ENCODE data around the gene RAB5B.
A peak's percentile ranks its signal among the peaks of the same experiment; 100 is the strongest.
"Not testable (repeated sequence)": the region's sequence is repeated elsewhere in the genome, so short reads cannot be mapped to it uniquely, and the experiment has no call there.

Gene RAB5B

DNA sequence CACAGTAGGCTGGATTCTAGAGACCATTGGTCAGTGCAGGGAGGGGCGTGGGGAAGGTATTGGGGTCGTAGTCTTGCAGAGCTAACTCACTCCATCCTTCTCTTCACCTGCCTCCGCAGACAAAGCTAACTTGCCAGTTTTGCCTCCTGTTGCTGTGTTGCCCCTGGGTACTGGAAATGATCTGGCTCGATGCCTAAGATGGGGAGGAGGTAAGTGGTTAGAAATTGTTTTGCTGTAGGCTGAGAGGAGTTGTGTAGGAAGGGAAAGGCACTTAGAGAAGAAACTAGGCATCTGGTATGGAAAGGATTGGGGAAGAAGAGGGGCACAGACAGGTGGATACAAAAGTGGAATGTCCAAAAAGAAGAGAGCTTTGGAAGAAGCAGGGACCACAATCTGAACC, 31.8 kb upstream of the RAB5B start:
- no peak for DNase-seq

DNA sequence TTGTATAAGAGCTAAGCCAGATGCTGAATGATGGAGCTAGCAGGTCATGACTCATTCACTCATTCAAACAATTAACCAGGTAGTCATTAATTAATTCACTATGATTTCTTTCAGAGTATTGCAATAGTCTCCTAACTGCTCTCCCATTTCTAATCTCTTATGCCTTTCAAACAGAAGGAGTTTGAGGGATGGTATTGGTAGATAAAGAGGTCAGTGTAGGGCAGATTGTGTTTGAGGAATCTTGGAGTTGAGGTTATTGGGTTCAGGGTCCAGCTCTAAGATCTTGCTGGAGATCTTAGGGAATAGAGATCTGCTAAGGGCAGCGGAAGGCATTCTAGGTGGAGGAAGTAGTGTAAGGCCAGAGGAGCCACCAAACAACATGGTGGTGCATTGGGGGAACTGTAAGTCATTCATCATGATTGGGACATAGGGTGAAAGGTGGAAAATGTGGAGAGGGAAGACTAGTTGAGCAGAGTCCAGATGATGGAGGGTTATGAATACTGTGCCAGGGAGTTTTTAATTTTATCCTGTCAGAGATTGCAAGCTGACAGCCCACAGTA, 31.2 kb upstream of the RAB5B start:
- DNase-seq = no peak

- DNase-seq = no peak
Measured at GRCh38 chr12:55946553-55946952, 27.3 kb upstream of the RAB5B start.

- DNase-seq = no peak
Measured at GRCh38 chr12:55955344-55955743, 18.5 kb upstream of the RAB5B start.

- DNase-seq = no peak
Measured at GRCh38 chr12:55955800-55956508, 17.9 kb upstream of the RAB5B start.

GRCh38 chr12:55957106-55957859, 16.6 kb upstream of the RAB5B start:
- no peak for DNase-seq

- no peak for DNase-seq
Measured at GRCh38 chr12:55963760-55964159, 10.1 kb upstream of the RAB5B start.

DNA sequence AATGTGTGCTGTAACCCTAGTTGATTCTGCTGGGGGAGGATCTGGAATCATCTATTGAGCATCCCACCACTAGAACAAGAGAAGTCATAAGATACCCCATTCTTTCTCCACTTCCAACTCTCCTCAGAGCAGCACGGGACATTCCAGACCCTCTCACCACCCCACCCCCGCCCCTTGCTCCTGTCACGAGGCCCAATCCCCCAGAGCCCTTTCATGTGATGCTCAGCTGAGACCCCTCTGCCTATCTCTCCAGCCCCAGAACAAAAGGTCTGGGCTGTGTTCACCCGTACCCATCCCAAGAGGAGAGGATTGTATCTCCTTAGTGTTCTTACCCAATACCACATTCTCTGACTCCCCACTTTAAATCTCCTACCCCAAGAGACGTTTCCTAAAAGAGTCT, 8.6 kb upstream of the RAB5B start:
- DNase-seq = no peak

DNA sequence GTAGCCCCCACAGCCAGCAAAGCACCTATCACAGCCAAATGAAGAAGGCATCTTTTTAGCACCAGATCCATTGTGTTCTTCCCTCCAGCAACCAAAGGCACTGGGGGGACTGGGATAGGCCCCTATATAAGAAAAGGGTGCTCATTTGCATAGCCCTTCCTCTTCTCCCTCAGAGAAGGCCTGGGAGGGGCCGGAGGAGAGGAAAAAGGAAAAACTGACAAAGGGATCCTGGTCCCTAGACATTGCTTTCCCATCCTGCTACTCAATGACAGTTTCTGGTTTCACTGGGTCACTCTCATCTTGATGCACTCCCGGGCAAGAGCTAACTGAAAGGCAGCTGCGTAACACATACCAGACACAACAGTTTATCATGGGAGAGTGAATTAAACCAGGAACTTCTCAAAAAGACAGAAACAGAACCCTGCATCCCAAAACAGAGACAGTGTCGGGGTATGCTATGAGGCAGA, 7.9 kb upstream of the RAB5B start, which contains the start of gene PMEL:
Gene PMEL, minus strand, starts transcription at position 102 of the 467 bp plus-strand sequence. Its CDS starts 31 bp downstream, at position 71.
- DNase-seq = no peak

DNA sequence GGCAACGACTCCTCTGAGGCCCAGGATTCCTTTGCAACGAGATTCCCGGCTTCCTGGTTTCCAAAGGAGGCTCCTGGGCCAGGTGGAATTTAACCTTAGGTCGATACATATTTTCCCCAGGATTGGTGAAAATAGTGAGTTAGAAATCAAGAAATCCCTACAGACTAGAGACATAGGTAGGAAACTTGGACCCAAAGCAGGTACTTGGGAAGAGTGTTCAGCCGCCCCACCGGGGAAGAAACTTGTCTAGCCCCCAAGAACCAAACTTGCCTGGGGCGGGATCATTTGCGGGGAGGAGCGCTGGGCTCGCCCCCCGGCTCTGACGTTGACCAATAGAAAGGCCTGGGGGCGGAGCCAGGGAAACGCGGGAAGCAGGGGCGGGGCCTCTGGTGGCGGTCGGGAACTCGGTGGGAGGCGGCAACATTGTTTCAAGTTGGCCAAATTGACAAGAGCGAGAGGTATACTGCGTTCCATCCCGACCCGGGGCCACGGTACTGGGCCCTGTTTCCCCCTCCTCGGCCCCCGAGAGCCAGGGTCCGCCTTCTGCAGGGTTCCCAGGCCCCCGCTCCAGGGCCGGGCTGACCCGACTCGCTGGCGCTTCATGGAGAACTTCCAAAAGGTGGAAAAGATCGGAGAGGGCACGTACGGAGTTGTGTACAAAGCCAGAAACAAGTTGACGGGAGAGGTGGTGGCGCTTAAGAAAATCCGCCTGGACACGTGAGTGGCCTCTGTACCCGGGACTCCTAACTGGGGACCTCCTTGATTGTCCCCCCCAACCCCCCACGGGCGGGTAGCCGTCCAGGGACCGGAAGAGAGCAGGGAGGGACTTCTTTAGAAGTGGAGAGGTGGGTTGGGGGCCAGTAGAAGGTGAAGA, 7.2 kb upstream of the RAB5B start, which contains the start of gene CDK2:
Gene CDK2, plus strand, starts transcription at position 423 of the 874 bp plus-strand sequence. Its CDS starts 179 bp downstream, at position 602.
- DNase-seq = peak; percentile 78

DNA sequence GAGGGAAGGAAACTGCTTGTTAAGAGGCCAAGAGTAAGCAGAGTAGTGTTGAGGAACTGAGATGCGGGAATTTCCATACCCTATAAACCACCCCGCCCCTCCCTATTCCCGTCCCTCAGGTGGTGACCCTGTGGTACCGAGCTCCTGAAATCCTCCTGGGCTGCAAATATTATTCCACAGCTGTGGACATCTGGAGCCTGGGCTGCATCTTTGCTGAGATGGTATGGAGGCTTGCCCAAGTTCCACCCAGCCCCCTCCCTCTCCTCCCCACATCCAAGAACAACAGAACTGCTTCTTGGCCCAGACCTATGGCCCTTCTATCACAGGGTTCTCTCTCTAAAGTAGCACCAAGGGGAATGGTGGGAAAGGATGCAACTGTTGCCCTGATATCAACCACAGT, 4.5 kb upstream of the RAB5B start:
- DNase-seq = no peak

DNA sequence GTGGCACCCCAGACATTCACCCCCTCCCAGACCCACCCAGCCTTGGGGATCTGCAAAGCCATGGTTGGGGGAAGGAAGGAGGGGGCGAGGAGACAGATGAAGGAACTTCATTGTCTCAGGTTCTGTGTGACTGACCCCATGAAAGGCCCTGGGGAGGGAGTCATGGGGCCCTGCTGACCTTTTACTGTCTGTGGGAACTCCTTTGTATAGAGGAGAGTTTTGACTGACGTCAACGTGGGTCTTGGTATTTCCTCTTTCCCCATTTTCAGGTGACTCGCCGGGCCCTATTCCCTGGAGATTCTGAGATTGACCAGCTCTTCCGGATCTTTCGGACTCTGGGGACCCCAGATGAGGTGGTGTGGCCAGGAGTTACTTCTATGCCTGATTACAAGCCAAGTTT, 3.1 kb upstream of the RAB5B start:
- DNase-seq = no peak

DNA sequence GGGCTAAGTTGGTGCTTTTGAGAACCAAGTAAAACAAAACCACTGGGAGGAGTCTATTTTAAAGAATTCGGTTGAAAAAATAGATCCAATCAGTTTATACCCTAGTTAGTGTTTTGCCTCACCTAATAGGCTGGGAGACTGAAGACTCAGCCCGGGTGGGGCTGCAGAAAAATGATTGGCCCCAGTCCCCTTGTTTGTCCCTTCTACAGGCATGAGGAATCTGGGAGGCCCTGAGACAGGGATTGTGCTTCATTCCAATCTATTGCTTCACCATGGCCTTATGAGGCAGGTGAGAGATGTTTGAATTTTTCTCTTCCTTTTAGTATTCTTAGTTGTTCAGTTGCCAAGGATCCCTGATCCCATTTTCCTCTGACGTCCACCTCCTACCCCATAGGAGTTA, 1.8 kb upstream of the RAB5B start:
- DNase-seq = no peak

DNA sequence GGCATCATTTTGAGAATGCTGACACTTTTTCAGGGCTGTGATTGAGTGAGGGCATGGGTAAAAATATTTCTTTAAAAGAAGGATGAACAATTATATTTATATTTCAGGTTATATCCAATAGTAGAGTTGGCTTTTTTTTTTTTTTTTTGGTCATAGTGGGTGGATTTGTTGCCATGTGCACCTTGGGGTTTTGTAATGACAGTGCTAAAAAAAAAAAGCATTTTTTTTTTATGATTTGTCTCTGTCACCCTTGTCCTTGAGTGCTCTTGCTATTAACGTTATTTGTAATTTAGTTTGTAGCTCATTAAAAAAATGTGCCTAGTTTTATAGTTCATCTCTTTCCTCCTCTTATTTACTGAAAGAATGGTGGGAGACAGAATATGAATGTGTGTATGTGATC, 1.4 kb upstream of the RAB5B start:
- no peak for DNase-seq

DNA sequence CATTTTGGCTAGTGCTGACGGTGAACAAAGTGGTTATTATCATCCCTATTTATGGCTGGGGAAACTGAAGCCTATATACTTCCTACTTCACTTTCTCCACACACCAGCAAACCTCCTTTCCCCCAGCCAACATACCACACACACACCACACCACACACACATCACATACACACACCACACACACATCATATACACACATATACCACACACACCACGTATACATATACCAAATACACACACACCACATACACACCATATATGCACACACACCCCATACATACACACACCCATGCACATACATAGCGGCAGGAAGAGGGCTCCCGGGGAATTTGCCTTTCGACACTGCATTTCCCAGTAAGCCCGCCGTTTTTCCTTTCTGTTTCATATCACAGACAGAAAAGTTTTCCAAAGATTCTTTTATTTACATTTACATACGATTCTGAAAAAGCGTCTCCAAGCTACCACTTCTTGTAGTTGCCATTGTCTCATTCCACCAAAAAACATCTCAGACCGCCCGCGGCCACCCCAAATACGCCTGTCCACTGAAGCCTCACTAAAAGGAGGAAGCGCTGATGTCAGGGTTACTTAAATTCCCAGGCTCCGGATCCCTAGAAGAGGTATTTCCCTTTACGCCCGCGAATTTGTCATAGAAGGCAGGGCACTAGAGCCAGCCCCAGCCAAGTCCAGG, 823 bp upstream of the RAB5B start:
- no peak for DNase-seq

GRCh38 chr12:55974308-55974730, 441 bp downstream of the RAB5B start:
- DNase-seq = no peak

- no peak for DNase-seq
Measured at GRCh38 chr12:55978393-55978792, 4.5 kb downstream of the RAB5B start.

DNA sequence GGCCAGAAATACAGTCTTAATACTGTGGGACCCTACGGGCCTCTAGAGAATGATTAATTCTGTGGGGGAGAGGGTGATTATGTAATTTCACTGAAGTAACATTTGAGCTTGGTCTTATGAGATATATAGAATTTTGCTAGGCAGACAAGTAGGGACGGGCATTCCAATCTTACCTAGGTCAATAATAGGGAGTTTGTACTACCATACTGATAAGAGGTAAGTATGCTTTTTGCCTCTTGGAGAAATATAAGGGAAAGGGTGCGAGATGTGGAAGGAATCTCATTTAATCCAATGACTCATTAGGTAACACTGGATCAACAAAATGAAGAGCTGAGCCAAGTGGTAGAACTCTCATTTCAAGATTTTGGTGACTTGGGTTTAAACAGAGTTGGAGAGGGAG, 5.2 kb downstream of the RAB5B start:
- no peak for DNase-seq

DNA sequence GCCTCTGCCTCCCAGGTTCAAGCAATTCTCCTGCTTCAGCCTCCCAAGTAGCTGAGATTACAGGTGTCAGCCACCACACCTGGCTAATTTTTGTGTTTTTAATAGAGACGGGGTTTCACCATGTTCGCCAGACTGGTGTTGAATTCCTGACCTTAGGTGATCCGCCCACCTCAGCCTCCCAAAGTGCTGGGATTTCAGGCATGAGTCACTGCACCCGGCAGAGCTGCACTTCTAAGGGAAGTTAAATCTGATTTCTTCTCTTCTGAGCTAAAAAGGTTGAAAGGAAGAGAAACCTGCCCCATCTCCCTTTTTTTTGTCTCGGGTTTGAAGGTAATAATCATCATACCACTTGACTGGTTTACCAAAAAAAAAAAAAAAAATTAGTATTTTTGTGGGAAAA, 8.0 kb downstream of the RAB5B start:
- not testable (repeated sequence) for DNase-seq

DNA sequence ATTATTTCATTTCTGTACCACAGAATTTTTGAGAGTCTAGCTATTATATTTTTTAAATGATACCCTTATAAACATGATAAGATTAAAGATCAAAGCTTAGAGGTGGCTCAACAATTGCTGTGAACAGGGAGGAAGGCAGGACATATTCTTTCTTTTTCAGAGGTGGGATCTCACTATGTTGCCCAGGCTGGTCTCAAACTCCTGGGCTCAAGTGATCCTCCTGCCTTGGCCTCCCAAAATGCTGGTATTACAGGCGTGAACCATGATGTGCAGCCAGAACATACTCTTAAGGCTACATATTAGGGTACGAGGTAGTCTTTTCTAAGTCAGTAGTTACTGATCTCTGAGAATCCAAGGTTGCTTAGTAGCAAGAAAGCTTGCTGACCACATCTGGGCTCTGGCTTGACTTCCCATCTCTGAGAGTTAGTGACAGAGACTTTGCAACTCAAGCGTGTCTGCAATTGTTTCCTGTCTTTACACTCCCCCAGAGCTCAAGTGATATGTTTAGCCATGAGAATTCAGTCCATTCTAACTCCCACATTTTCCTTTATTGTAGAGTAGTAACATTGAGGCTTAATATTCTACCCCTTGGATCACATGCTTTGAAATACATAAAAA, 8.6 kb downstream of the RAB5B start:
- no peak for DNase-seq

- no peak for DNase-seq
Measured at GRCh38 chr12:55983232-55983842, 9.5 kb downstream of the RAB5B start.
